ENCODE results near the gene PDXK. TPM values are rescaled to one million over a fixed set of nuclear protein-coding genes. Genes with fewer than 3 reads are reported as not detected.
"Not testable (repeated sequence)": the region's sequence is repeated elsewhere in the genome, so short reads cannot be mapped to it uniquely, and the experiment has no call there.

The PDXK gene
- total and polyA plus RNA-seq, 2 donors from 2014 or later: 122 to 210 TPM

GRCh38 chr21:43675871-43676270 lies 43.1 kb upstream of the PDXK start:
- intact Hi-C loops (cut with DNase I): no loop called here
- peaks cover 2 to 20% (median 17%) of the 10 kb centered on the region in 3 donors for H3K36me3 ChIP-seq (ENCODE audit: control insufficient read depth in 2 of 3, insufficient read depth in 3 of 3, low read length in 3 of 3)
- no peak for FAIRE-seq

DNA sequence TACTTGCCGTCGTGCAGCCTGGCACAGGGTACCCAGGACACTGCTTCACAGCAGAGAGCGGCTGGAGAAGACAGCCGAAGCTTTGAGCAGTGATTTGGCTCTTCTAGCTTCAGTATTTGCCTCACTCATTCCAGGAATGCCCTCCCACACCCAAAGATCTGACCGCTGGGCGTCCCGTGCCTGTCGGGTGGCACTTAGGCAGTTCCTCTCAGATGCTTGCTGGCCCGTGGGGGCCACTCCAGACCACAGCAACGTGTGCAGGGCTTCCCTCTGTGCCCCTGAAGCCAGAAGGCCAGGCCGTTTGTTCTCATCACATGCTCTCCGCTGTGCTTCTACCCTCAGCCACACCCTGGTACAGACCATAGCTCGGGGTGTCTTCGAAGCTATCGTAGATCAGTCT lies 42.5 kb upstream of the PDXK start:
- FAIRE-seq: no peak
- H3K27ac ChIP-seq (ENCODE audit: low read depth in 2 of 2, low read length in 2 of 2): no peak overlapping the region
- no peaks in the 10 kb centered on the region for H3K27me3 ChIP-seq (ENCODE audit: control insufficient read depth, insufficient read depth, low read length)
- H3K9ac ChIP-seq (ENCODE audit: low read length in 3 of 3): no peak overlapping the region
- no peaks in the 10 kb centered on the region for H3K9me3 ChIP-seq (ENCODE audit: control insufficient read depth in 2 of 3, insufficient read depth in 1 of 3, low read length in 3 of 3)
- intact Hi-C loops (cut with DNase I): no loop called here
- H3K36me3 ChIP-seq (ENCODE audit: control insufficient read depth in 2 of 3, insufficient read depth in 3 of 3, low read length in 3 of 3): peaks cover 2 to 20% (median 14%) of the 10 kb centered on the region in 3 donors
- no peak overlapping the region for H3K4me3 ChIP-seq (ENCODE audit: low read length in 3 of 3)
- no peak for DNase-seq
- TF ChIP-seq, protein P1, sequence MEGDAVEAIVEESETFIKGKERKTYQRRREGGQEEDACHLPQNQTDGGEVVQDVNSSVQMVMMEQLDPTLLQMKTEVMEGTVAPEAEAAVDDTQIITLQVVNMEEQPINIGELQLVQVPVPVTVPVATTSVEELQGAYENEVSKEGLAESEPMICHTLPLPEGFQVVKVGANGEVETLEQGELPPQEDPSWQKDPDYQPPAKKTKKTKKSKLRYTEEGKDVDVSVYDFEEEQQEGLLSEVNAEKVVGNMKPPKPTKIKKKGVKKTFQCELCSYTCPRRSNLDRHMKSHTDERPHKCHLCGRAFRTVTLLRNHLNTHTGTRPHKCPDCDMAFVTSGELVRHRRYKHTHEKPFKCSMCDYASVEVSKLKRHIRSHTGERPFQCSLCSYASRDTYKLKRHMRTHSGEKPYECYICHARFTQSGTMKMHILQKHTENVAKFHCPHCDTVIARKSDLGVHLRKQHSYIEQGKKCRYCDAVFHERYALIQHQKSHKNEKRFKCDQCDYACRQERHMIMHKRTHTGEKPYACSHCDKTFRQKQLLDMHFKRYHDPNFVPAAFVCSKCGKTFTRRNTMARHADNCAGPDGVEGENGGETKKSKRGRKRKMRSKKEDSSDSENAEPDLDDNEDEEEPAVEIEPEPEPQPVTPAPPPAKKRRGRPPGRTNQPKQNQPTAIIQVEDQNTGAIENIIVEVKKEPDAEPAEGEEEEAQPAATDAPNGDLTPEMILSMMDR (IDR thresholded peaks at IDR 0.05; ENCODE audit: borderline replicate concordance, extremely low read depth, insufficient read depth): no peak
- H3K4me1 ChIP-seq (ENCODE audit: control insufficient read depth in 2 of 3, insufficient read depth in 2 of 3, low read depth in 1 of 3, low read length in 3 of 3): no peaks in the 10 kb centered on the region

More at GRCh38 chr21:43675871-43676270, 43.1 kb upstream of the PDXK start:
- no peaks in the 10 kb centered on the region for H3K4me1 ChIP-seq (ENCODE audit: control insufficient read depth in 2 of 3, insufficient read depth in 2 of 3, low read depth in 1 of 3, low read length in 3 of 3)
- H3K9me3 ChIP-seq (ENCODE audit: control insufficient read depth in 2 of 3, insufficient read depth in 1 of 3, low read length in 3 of 3): no peaks in the 10 kb centered on the region
- H3K9ac ChIP-seq (ENCODE audit: low read length in 3 of 3): no peak overlapping the region
- no peak overlapping the region for H3K4me3 ChIP-seq (ENCODE audit: low read length in 3 of 3)
- TF ChIP-seq, protein P1 (IDR thresholded peaks at IDR 0.05; ENCODE audit: borderline replicate concordance, extremely low read depth, insufficient read depth): no peak
- no peak overlapping the region for H3K27ac ChIP-seq (ENCODE audit: low read depth in 2 of 2, low read length in 2 of 2)
- no peaks in the 10 kb centered on the region for H3K27me3 ChIP-seq (ENCODE audit: control insufficient read depth, insufficient read depth, low read length)
- DNase-seq: no peak

DNA sequence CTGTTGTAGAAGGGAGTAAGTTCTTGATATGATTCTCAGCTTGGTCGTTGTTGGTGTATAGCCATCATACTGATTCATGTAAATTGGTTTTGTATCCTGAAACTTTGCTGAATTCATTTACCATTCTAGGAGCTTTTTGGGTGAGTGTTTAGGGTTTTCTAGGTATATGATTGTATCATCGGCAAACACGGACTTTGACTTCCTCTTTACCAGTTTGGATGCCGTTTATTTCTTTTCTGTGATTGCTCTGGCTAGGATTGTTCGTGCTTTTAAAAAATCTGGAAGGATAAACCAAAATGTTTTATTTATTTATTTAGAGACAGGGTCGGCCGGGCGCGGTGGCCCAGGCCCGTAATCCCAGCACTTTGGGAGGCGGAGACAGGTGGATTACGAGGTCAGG lies 39.0 kb upstream of the PDXK start:
- H3K36me3 ChIP-seq (ENCODE audit: control insufficient read depth in 2 of 3, insufficient read depth in 3 of 3, low read length in 3 of 3): peaks cover 7 to 31% (median 26%) of the 10 kb centered on the region in 3 donors
- H3K27ac ChIP-seq (ENCODE audit: low read depth in 2 of 2, low read length in 2 of 2): no peak overlapping the region
- H3K9me3 ChIP-seq (ENCODE audit: control insufficient read depth in 2 of 3, insufficient read depth in 1 of 3, low read length in 3 of 3): no peaks in the 10 kb centered on the region
- no peak overlapping the region for H3K4me3 ChIP-seq (ENCODE audit: low read length in 3 of 3)
- FAIRE-seq: no peak
- intact Hi-C loops (cut with DNase I): no loop called here
- no peaks in the 10 kb centered on the region for H3K4me1 ChIP-seq (ENCODE audit: control insufficient read depth in 2 of 3, insufficient read depth in 2 of 3, low read depth in 1 of 3, low read length in 3 of 3)
- DNase-seq: no peak
- no peak overlapping the region for H3K9ac ChIP-seq (ENCODE audit: low read length in 3 of 3)
- no peaks in the 10 kb centered on the region for H3K27me3 ChIP-seq (ENCODE audit: control insufficient read depth, insufficient read depth, low read length)
- TF ChIP-seq, protein P1 (IDR thresholded peaks at IDR 0.05; ENCODE audit: borderline replicate concordance, extremely low read depth, insufficient read depth): no peak

GRCh38 chr21:43680421-43680820 lies 38.5 kb upstream of the PDXK start:
- intact Hi-C loops (cut with DNase I); H3K4me1 ChIP-seq (ENCODE audit: control insufficient read depth in 2 of 3, insufficient read depth in 2 of 3, low read depth in 1 of 3, low read length in 3 of 3); H3K27ac ChIP-seq (ENCODE audit: low read depth in 2 of 2, low read length in 2 of 2); H3K4me3 ChIP-seq (ENCODE audit: low read length in 3 of 3); H3K27me3 ChIP-seq (ENCODE audit: control insufficient read depth, insufficient read depth, low read length); DNase-seq; H3K9ac ChIP-seq (ENCODE audit: low read length in 3 of 3); FAIRE-seq; H3K9me3 ChIP-seq (ENCODE audit: control insufficient read depth in 2 of 3, insufficient read depth in 1 of 3, low read length in 3 of 3): not testable (repeated sequence)
- H3K36me3 ChIP-seq (ENCODE audit: control insufficient read depth in 2 of 3, insufficient read depth in 3 of 3, low read length in 3 of 3): peaks cover 7 to 31% (median 28%) of the 10 kb centered on the region in 3 donors

Data from kidney (tissue), 14 donors.